Uterus (tissue), 4 donors: ENCODE data around the gene MPP4. TPM values are rescaled to one million over a fixed set of nuclear protein-coding genes. Genes with fewer than 3 reads are reported as not detected.

Experiments
- DNase-seq, 2 donors: peaks; one replicate each; pipeline ENCODE4 v3.0.0-alpha.2; 2019 to 2020
- H3K27ac ChIP-seq, 2 donors: fragments of 200-600 bp; sonication (generic); 1 replicate in 1 of 2; 2 replicates in 1 of 2; pipeline ENCODE4 v1.5.1; 2016 to 2018
- H3K27me3 ChIP-seq, 2 donors: fragments of 200-600 bp; sonication (generic); one replicate each; pipeline ENCODE4 v1.5.1; 2018 to 2019; ENCODE audit warnings: control low read depth in 1 of 2
- H3K36me3 ChIP-seq, 2 donors: fragments of 200-600 bp; sonication (generic); one replicate each; pipeline ENCODE4 v1.5.1; 2019; ENCODE audit warnings: control low read depth in 1 of 2
- H3K4me1 ChIP-seq, 2 donors: fragments of 200-600 bp; sonication (generic); one replicate each; pipeline ENCODE4 v1.5.1; 2018 to 2019; ENCODE audit warnings: control low read depth in 1 of 2
- H3K4me3 ChIP-seq, 2 donors: fragments of 200-600 bp; sonication (generic); 1 replicate in 1 of 2; 2 replicates in 1 of 2; pipeline ENCODE4 v1.5.1; 2018 to 2019; ENCODE audit warnings: mild to moderate bottlenecking in 1 of 2
- H3K9me3 ChIP-seq, 2 donors: fragments of 200-600 bp; sonication (generic); one replicate each; pipeline ENCODE4 v1.5.1; 2019; ENCODE audit warnings: control low read depth in 1 of 2
- CTCF ChIP-seq, 4 experiments: fragments of 200-600 bp in 2 of 4; fragments of 450-650 bp in 2 of 4; sonication (generic) in 2 of 4; IDR thresholded peaks; one replicate each; pipeline ENCODE4 v1.5.1; 2016 to 2019; ENCODE audit warnings: antibody characterized with exemption in 4 of 4, mild to moderate bottlenecking in 2 of 4, moderate library complexity in 1 of 4
- POLR2A ChIP-seq, 2 donors: fragments of 450-650 bp; IDR thresholded peaks; one replicate each; pipeline ENCODE4 v1.6.1; 2016; ENCODE audit warnings: antibody characterized with exemption in 2 of 2, mild to moderate bottlenecking in 1 of 2, moderate library complexity in 1 of 2
- intact Hi-C: fragments of 100-400 bp; cut with DNase I; formaldehyde crosslinking; loops from one replicate; pipeline ENCODE4 v1.15.1; 2023; ENCODE audit warnings: low total_unique reads
- total RNA-seq, 4 donors: library from RNA; depleted of rRNA in 3 of 4; stranded (reverse); fragments of >200 nt in 3 of 4; gene quantifications; one replicate each; pipeline versions ENCODE4 v1.1.0 to v1.2.4, GENCODE V29; 2014 to 2023
- donor health status: DM: yes; HTN: yes; CAD: no.

Gene MPP4
- total RNA-seq, 4 donors from 2014 or later = 0.24 to 0.97 TPM; not detected in 2

GRCh38 chr2:201643216-201643890 is 55.1 kb downstream of the MPP4 start, which contains the start of gene TMEM237:
Gene TMEM237, minus strand, starts transcription at chr2:201643503. Its CDS starts 103 bp downstream, at chr2:201643400.
- Histone ChIP-seq H3K27ac (peak within 1 kb of the TSS; percentile 96 to 98), H3K9me3 (no peaks in the 10 kb centered on the region), H3K27me3 (no peaks in the 10 kb centered on the region), H3K4me3 (peak within 1 kb of the TSS; percentile 82 to 94), H3K4me1 (no peaks in the 10 kb centered on the region), H3K36me3 (no peaks in the 10 kb centered on the region)
- peak; percentile 46 to 66 for DNase-seq
- TF ChIP-seq POLR2A (IDR thresholded peaks at IDR 0.05) = no peak
- intact Hi-C loops = no loop called here

- Histone ChIP-seq H3K4me1 (no peaks in the 10 kb centered on the region), H3K4me3 (peak overlapping the region; percentile 82 to 94), H3K36me3 (no peaks in the 10 kb centered on the region), H3K27me3 (no peaks in the 10 kb centered on the region), H3K27ac (peak overlapping the region; percentile 96 to 98), H3K9me3 (no peaks in the 10 kb centered on the region)
- peak in 3 of 4 experiments; percentile 11 to 46 (median 36) for TF ChIP-seq CTCF (IDR thresholded peaks at IDR 0.05)
- peak; percentile 75 to 92 for TF ChIP-seq POLR2A (IDR thresholded peaks at IDR 0.05)
- DNase-seq = peak; percentile 75 to 83
- intact Hi-C loops = no loop called here
These were observed 55.7 kb downstream of the MPP4 start for GRCh38 chr2:201642579-201643215.

- Histone ChIP-seq H3K4me1 (no peaks in the 10 kb centered on the region), H3K9me3 (no peaks in the 10 kb centered on the region), H3K4me3 (peak overlapping the region; percentile 82 to 94), H3K27ac (peak overlapping the region; percentile 96 to 98), H3K36me3 (no peaks in the 10 kb centered on the region), H3K27me3 (no peaks in the 10 kb centered on the region)
- no peak for TF ChIP-seq CTCF (IDR thresholded peaks at IDR 0.05)
- TF ChIP-seq POLR2A (IDR thresholded peaks at IDR 0.05) = no peak
- no peak for DNase-seq
- intact Hi-C loops = no loop called here
These were observed 56.3 kb downstream of the MPP4 start for GRCh38 chr2:201642086-201642578.

- Histone ChIP-seq H3K27ac (no peak overlapping the region), H3K36me3 (no peaks in the 10 kb centered on the region), H3K27me3 (no peaks in the 10 kb centered on the region), H3K9me3 (no peaks in the 10 kb centered on the region), H3K4me3 (no peak overlapping the region), H3K4me1 (no peaks in the 10 kb centered on the region)
- no peak for TF ChIP-seq CTCF (IDR thresholded peaks at IDR 0.05)
- TF ChIP-seq POLR2A (IDR thresholded peaks at IDR 0.05) = no peak
- DNase-seq = no peak
- intact Hi-C loops = no loop called here
These were observed 59.2 kb downstream of the MPP4 start for GRCh38 chr2:201639205-201639604.

GRCh38 chr2:201638326-201638725 is 60.1 kb downstream of the MPP4 start:
- H3K4me3 ChIP-seq = no peak overlapping the region
- TF ChIP-seq CTCF (IDR thresholded peaks at IDR 0.05) = no peak
- no peak for TF ChIP-seq POLR2A (IDR thresholded peaks at IDR 0.05)
- H3K36me3 ChIP-seq = no peaks in the 10 kb centered on the region
- DNase-seq = no peak
- H3K27me3 ChIP-seq = no peaks in the 10 kb centered on the region
- no peaks in the 10 kb centered on the region for H3K9me3 ChIP-seq
- H3K4me1 ChIP-seq = no peaks in the 10 kb centered on the region
- H3K27ac ChIP-seq = no peak overlapping the region
- intact Hi-C loops = no loop called here
